Measurements from ENCODE around the gene TESK1. TPM values are rescaled to one million over a fixed set of nuclear protein-coding genes. Genes with fewer than 3 reads are reported as not detected.

TESK1 gene
- total and polyA plus RNA-seq, 9 donors = 13.2 to 51.1 (median 35.0) TPM

DNA sequence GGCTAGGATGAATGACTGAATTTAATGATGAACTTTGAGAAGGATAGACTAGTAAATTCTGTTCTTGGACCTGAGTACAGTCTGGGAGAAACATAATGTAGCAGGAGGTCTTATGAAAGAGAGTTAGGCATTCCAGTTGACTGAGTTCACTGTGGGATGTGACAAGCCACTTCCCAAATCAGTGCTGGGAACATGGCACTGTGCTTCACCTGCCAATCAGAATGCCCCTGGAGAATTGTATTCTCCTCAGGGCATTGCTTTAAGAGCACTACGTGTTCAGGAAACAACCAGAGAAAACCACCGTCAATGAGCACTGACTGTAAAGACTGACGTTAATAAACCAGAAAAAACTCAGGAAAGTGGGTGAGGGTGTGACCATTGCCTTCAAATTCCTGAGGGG is 54.3 kb downstream of the TESK1 start:
- no peaks in the 10 kb centered on the region for H3K9me3 ChIP-seq
- H3K4me1 ChIP-seq (ENCODE audit: insufficient read depth) = no peaks in the 10 kb centered on the region
- TF ChIP-seq EP300 (IDR thresholded peaks at IDR 0.05) (peak; percentile 91), CTCF (IDR thresholded peaks at IDR 0.05) (no peak)
- H3K4me3 ChIP-seq = peak overlapping the region; percentile 94
- H3K27ac ChIP-seq = no peak overlapping the region
- H3K27me3 ChIP-seq = no peaks in the 10 kb centered on the region
- DNase-seq = no peak
- H3K36me3 ChIP-seq = no peaks in the 10 kb centered on the region
- intact Hi-C loops (cut with DNase I) = loop anchor here in 2 of 4 donors (2.0 to 10.0 kb wide), 4 partner anchors 29 to 165 kb away; partner anchors contain the start of genes RUSC2 (in 1 of the 2) and TPM2 (in 1 of the 2)
- 71 to 73% (median 73%) methylated on average over 3 of the region's 3 CpGs for WGBS, 3 donors

Small RNA genes lying within 50 kb of the gene (microRNA-seq; reads per million reads assigned to microRNA genes)
- 0.18 to 0.47 (median 0.38) reads per million in 3 donors for gene MIR4667

Small RNA genes lying within 50 kb of the gene (small RNA-seq; reads per million reads assigned to genes)
- gene MIR4667 (not detected), gene RMRP (not detected), gene RPS29P17 (not detected)

Other genes starting within 250 kb of the TESK1 start
- gene RUSC2, start 115.2 kb upstream of the TESK1 start, total RNA-seq = 10 to 100 TPM; 13.9 to 41.1 (median 31.7) TPM
- 10 to 100 TPM in 1 of 2 donors, 1 to 10 TPM in 1; 7.4 to 20.9 TPM for gene RUSC2, start 115.2 kb upstream of the TESK1 start, polyA plus RNA-seq
- gene CD72, start 13.2 kb downstream of the TESK1 start, total RNA-seq = 1 to 10 TPM in 5 of 7 donors, under 1 TPM in 2; 0.28 to 4.1 (median 1.2) TPM
- gene CD72, start 13.2 kb downstream of the TESK1 start, polyA plus RNA-seq = 1 to 10 TPM in 1 of 2 donors, under 1 TPM in 1; 0.98 to 3.8 TPM
- gene SIT1, start 45.7 kb downstream of the TESK1 start, total RNA-seq = under 1 TPM in 4 of 7 donors, not detected in 3; 0.20 to 0.72 (median 0.56) TPM
- under 1 TPM; 0.29 to 0.82 TPM for gene SIT1, start 45.7 kb downstream of the TESK1 start, polyA plus RNA-seq
- gene RMRP, start 52.8 kb downstream of the TESK1 start, total RNA-seq = over 10,000 TPM in 5 of 7 donors, 1,000 to 10,000 TPM in 2; 3,031 to 27,726 (median 15,130) TPM
- 100 to 1,000 TPM in 1 of 2 donors, not detected in 1; 126 TPM for gene RMRP, start 52.8 kb downstream of the TESK1 start, polyA plus RNA-seq
- 10 to 100 TPM; 14.6 to 29.8 (median 19.1) TPM for gene CCDC107, start 53.0 kb downstream of the TESK1 start, total RNA-seq
- gene CCDC107, start 53.0 kb downstream of the TESK1 start, polyA plus RNA-seq = 10 to 100 TPM; 15.0 to 17.8 TPM
- 1 to 10 TPM in 2 of 7 donors, under 1 TPM in 5; 0.17 to 1.4 (median 0.58) TPM for gene ARHGEF39, start 59.9 kb downstream of the TESK1 start, total RNA-seq
- gene ARHGEF39, start 59.9 kb downstream of the TESK1 start, polyA plus RNA-seq = under 1 TPM; 0.17 to 0.52 TPM
- gene CA9, start 68.7 kb downstream of the TESK1 start, total RNA-seq = 10 to 100 TPM in 1 of 7 donors, 1 to 10 TPM in 4, under 1 TPM in 1, not detected in 1; 0.37 to 19.5 (median 1.4) TPM
- gene CA9, start 68.7 kb downstream of the TESK1 start, polyA plus RNA-seq = under 1 TPM; 0.38 to 0.42 TPM
- 100 to 1,000 TPM; 179 to 853 (median 309) TPM for gene TPM2, start 84.7 kb downstream of the TESK1 start, total RNA-seq
- 100 to 1,000 TPM; 526 to 716 TPM for gene TPM2, start 84.7 kb downstream of the TESK1 start, polyA plus RNA-seq
- 100 to 1,000 TPM; 106 to 344 (median 271) TPM for gene TLN1, start 126.9 kb downstream of the TESK1 start, total RNA-seq
- gene TLN1, start 126.9 kb downstream of the TESK1 start, polyA plus RNA-seq = 100 to 1,000 TPM; 124 to 292 TPM
- gene CREB3, start 127.4 kb downstream of the TESK1 start, total RNA-seq = 10 to 100 TPM; 31.2 to 41.5 (median 36.6) TPM
- gene CREB3, start 127.4 kb downstream of the TESK1 start, polyA plus RNA-seq = 10 to 100 TPM; 32.3 to 39.8 TPM
- 10 to 100 TPM; 35.1 to 73.2 (median 44.5) TPM for gene GBA2, start 144.0 kb downstream of the TESK1 start, total RNA-seq
- gene GBA2, start 144.0 kb downstream of the TESK1 start, polyA plus RNA-seq = 10 to 100 TPM; 27.8 to 54.7 TPM
- 10 to 100 TPM in 6 of 7 donors, 1 to 10 TPM in 1; 9.4 to 32.3 (median 26.6) TPM for gene RGP1, start 144.0 kb downstream of the TESK1 start, total RNA-seq
- gene RGP1, start 144.0 kb downstream of the TESK1 start, polyA plus RNA-seq = 10 to 100 TPM; 13.4 to 17.0 TPM
- gene MSMP, start 149.0 kb downstream of the TESK1 start, total RNA-seq = 1 to 10 TPM in 1 of 7 donors, under 1 TPM in 1, not detected in 5; 0.40 to 4.4 TPM
- gene MSMP, start 149.0 kb downstream of the TESK1 start, polyA plus RNA-seq = under 1 TPM in 1 of 2 donors, not detected in 1; 0.41 TPM
- gene NPR2, start 186.3 kb downstream of the TESK1 start, total RNA-seq = 10 to 100 TPM in 5 of 7 donors, 1 to 10 TPM in 2; 5.5 to 30.1 (median 18.0) TPM
- gene NPR2, start 186.3 kb downstream of the TESK1 start, polyA plus RNA-seq = 10 to 100 TPM; 15.4 to 54.4 TPM
- 10 to 100 TPM in 1 of 7 donors, 1 to 10 TPM in 6; 2.1 to 28.1 (median 5.0) TPM for gene SPAG8, start 207.0 kb downstream of the TESK1 start, total RNA-seq
- 1 to 10 TPM; 2.1 to 3.0 TPM for gene SPAG8, start 207.0 kb downstream of the TESK1 start, polyA plus RNA-seq
- gene HINT2, start 209.8 kb downstream of the TESK1 start, total RNA-seq = 10 to 100 TPM; 14.9 to 38.0 (median 24.9) TPM
- gene HINT2, start 209.8 kb downstream of the TESK1 start, polyA plus RNA-seq = 10 to 100 TPM; 26.1 to 36.0 TPM
- gene FAM221B, start 223.5 kb downstream of the TESK1 start, total RNA-seq = not detected
- gene FAM221B, start 223.5 kb downstream of the TESK1 start, polyA plus RNA-seq = not detected
- gene TMEM8B, start 224.0 kb downstream of the TESK1 start, total RNA-seq = 10 to 100 TPM; 11.2 to 42.8 (median 37.0) TPM
- 10 to 100 TPM; 17.2 to 20.6 TPM for gene TMEM8B, start 224.0 kb downstream of the TESK1 start, polyA plus RNA-seq